OCI-LY3 (cell line): ENCODE results near the gene POU2AF3.

ENCODE experiments used
- CTCF ChIP-seq: fragments of 200-600, 300-600 bp; sonication (generic); IDR thresholded peaks from 2 replicates; pipeline ENCODE4 v1.5.1; 2014; ENCODE audit warnings: antibody characterized with exemption, low read length, low read depth
- EZH2phosphoT487 ChIP-seq: fragments of 200-600 bp; shearing (Covaris generic); IDR thresholded peaks from 2 replicates; pipeline ENCODE4 v1.6.1; 2018; ENCODE audit warnings: antibody characterized with exemption, mixed run types, low read depth

- no peak for TF ChIP-seq CTCF
- no peak for TF ChIP-seq EZH2phosphoT487
These were observed 50.9 kb downstream of the POU2AF3 start for GRCh38 chr11:111349191-111349695.
